AG09309 (cell line): ENCODE data around the gene SOBP.
A peak's percentile ranks its signal among the peaks of the same experiment; 100 is the strongest.

Experiments used
- DNase-seq: peaks from one replicate; pipeline ENCODE4 v3.0.0-alpha.2; 2010; ENCODE audit warnings: low read depth
- H3K4me3 ChIP-seq: 2 replicates; pipeline ENCODE4 v1.5.1; 2011; ENCODE audit warnings: mild to moderate bottlenecking, low read depth, low read length, moderate library complexity; ENCODE audit not compliant: control insufficient read depth
- CTCF ChIP-seq: IDR thresholded peaks from 2 replicates; pipeline ENCODE4 v1.5.1; 2011; ENCODE audit warnings: mild to moderate bottlenecking, low read depth, low read length, inconsistent platforms; ENCODE audit not compliant: insufficient read depth, control insufficient read depth; ENCODE audit errors: missing control alignments

SOBP gene

GRCh38 chr6:107489636-107490565, at the start of gene SOBP:
Gene SOBP, plus strand, starts transcription at chr6:107490117. Its CDS starts 500 bp downstream, at chr6:107490617.
- no peak for TF ChIP-seq CTCF
- DNase-seq: no peak
- H3K4me3 ChIP-seq: peak within 1 kb of the TSS; percentile 62

- no peak overlapping the region for H3K4me3 ChIP-seq
- DNase-seq: no peak
- no peak for TF ChIP-seq CTCF
Measured at GRCh38 chr6:107440936-107441335, 49.0 kb upstream of the SOBP start.

- H3K4me3 ChIP-seq: no peak overlapping the region
- no peak for DNase-seq
- TF ChIP-seq CTCF: no peak
Measured at GRCh38 chr6:107441682-107442081, 48.2 kb upstream of the SOBP start.

GRCh38 chr6:107442938-107443607, 46.8 kb upstream of the SOBP start:
- TF ChIP-seq CTCF: no peak
- no peak for DNase-seq
- no peak overlapping the region for H3K4me3 ChIP-seq

GRCh38 chr6:107443608-107444267, 46.2 kb upstream of the SOBP start:
- H3K4me3 ChIP-seq: no peak overlapping the region
- no peak for DNase-seq
- TF ChIP-seq CTCF: no peak

- TF ChIP-seq CTCF: no peak
Measured at GRCh38 chr6:107444277-107444676, 45.6 kb upstream of the SOBP start.

More at GRCh38 chr6:107444277-107444676, 45.6 kb upstream of the SOBP start:
- no peak for DNase-seq
- H3K4me3 ChIP-seq: no peak overlapping the region
